Neural progenitor cell (in vitro differentiated cells): ENCODE results near the gene APOD. TPM values are rescaled to one million over a fixed set of nuclear protein-coding genes. Genes with fewer than 3 reads are reported as not detected.

Experiments used
- DNase-seq: peaks from one replicate; pipeline ENCODE4 v3.0.0-alpha.2; 2016; ENCODE audit warnings: low spot score
- H2AFZ ChIP-seq: fragments of 200-600 bp; sonication (generic); replicated peaks from 2 replicates; pipeline ENCODE4 v1.6.1; 2016; ENCODE audit warnings: antibody characterized with exemption
- H3F3A ChIP-seq: fragments of 200-600 bp; sonication (generic); 2 replicates; pipeline ENCODE4 v1.6.1; 2016; ENCODE audit warnings: antibody characterized with exemption, low read depth
- H3K27ac ChIP-seq: fragments of 200-600 bp; sonication (generic); 2 replicates; pipeline ENCODE4 v1.5.1; 2016; ENCODE audit warnings: mild to moderate bottlenecking
- H3K27me3 ChIP-seq: fragments of 200-600 bp; sonication (generic); 2 replicates; pipeline ENCODE4 v1.6.1; 2016; ENCODE audit warnings: mild to moderate bottlenecking, moderate library complexity
- H3K36me3 ChIP-seq: fragments of 200-600 bp; sonication (generic); 2 replicates; pipeline ENCODE4 v1.5.1; 2016
- H3K4me1 ChIP-seq: fragments of 200-600 bp; sonication (generic); 2 replicates; pipeline ENCODE4 v1.6.1; 2016; ENCODE audit warnings: mixed run types
- H3K4me2 ChIP-seq: fragments of 200-600 bp; sonication (generic); 2 replicates; pipeline ENCODE4 v1.6.1; 2016
- H3K4me3 ChIP-seq: fragments of 200-600 bp; sonication (generic); 2 replicates; pipeline ENCODE4 v1.5.1; 2016
- H3K79me2 ChIP-seq: fragments of 200-600 bp; sonication (generic); 2 replicates; pipeline ENCODE4 v1.6.1; 2016; ENCODE audit warnings: low read depth
- H3K9ac ChIP-seq: fragments of 200-600 bp; sonication (generic); 2 replicates; pipeline ENCODE4 v1.6.1; 2016
- H3K9me3 ChIP-seq: fragments of 200-600 bp; sonication (generic); 2 replicates; pipeline ENCODE4 v1.5.1; 2016; ENCODE audit warnings: low read depth
- H4K20me1 ChIP-seq: fragments of 200-600 bp; sonication (generic); 2 replicates; pipeline ENCODE4 v1.6.1; 2016; ENCODE audit warnings: low read depth
- H3K27ac Mint-ChIP-seq: 3 replicates; pipeline ENCODE4 v1.8.0; 2021; ENCODE audit warnings: mixed read lengths
- H3K27me3 Mint-ChIP-seq: 2 replicates; pipeline ENCODE4 v1.8.0; 2022; ENCODE audit warnings: low read depth, mild to moderate bottlenecking, inconsistent platforms, moderate library complexity, mixed read lengths; ENCODE audit not compliant: insufficient read depth
- H3K36me3 Mint-ChIP-seq: 3 replicates; pipeline ENCODE4 v1.8.0; 2021; ENCODE audit warnings: mixed read lengths
- H3K4me1 Mint-ChIP-seq: 3 replicates; pipeline ENCODE4 v1.8.0; 2021; ENCODE audit warnings: mixed read lengths
- H3K4me3 Mint-ChIP-seq: 3 replicates; pipeline ENCODE4 v1.8.0; 2021; ENCODE audit warnings: mild to moderate bottlenecking, moderate library complexity, mixed read lengths
- H3K9me3 Mint-ChIP-seq: 3 replicates; pipeline ENCODE4 v1.8.0; 2020; ENCODE audit warnings: mixed read lengths
- CTCF ChIP-seq: fragments of 200-600 bp; sonication (generic); IDR thresholded peaks from 2 replicates; pipeline ENCODE4 v1.5.1; 2017; ENCODE audit warnings: antibody characterized with exemption, mild to moderate bottlenecking
- EZH2 ChIP-seq: fragments of 200-600 bp; sonication (generic); IDR thresholded peaks from 2 replicates; pipeline ENCODE4 v1.6.1; 2017; ENCODE audit warnings: antibody characterized with exemption, mild to moderate bottlenecking, moderate library complexity
- EZH2phosphoT487 ChIP-seq: fragments of 200-600 bp; sonication (generic); IDR thresholded peaks from 2 replicates; pipeline ENCODE4 v1.6.1; 2017; ENCODE audit warnings: antibody characterized with exemption
- total RNA-seq: library from RNA; depleted of rRNA; stranded (reverse); fragments of >200 nt; gene quantifications from 2 replicates; pipeline ENCODE4 v1.2.3, GENCODE V29; 2015; ENCODE audit warnings: low replicate concordance

Gene APOD
- total RNA-seq, 1 donor from 2014 or later, result not detected

DNA sequence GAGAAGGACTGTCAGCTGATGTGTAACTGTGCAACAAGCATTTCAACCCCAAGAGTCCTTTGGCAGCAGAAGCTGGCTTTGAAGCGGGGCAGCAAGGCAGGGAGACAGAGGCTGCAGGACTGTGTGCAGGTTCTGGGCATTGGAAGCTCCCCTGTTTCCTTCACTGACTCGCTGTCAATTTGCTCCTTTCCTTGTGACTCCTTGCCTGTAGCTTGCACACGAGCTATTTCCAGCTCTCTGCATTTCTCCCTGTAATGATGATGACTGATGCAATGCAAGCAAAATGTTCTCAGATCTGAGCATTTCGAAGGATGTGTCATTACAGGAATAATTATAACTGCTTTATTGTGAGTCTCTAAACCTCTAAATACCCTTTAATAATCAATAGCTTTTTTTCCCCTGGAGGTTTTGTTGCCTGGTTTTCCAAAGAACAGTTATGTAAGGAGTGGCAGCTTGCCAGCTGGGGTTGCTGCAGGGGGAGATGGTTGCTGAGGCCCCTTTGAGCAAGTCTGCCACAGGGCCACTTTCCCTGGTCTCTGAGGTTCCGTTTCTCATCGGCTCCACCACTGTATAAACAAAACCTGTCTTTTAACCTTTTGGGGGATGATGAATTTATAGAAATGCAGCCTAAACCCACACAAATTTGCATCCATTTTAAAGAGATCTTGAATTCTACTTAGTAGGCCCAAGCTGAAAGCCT lies 2.8 kb downstream of the APOD start:
- H3K36me3 ChIP-seq, result no peaks in the 10 kb centered on the region
- H3F3A ChIP-seq, result no peaks in the 10 kb centered on the region
- no peaks in the 10 kb centered on the region for H3K36me3 Mint-ChIP-seq
- no peak overlapping the region for H3K27ac Mint-ChIP-seq
- no peak overlapping the region for H3K9ac ChIP-seq
- no peak overlapping the region for H3K4me3 Mint-ChIP-seq
- H3K9me3 Mint-ChIP-seq, result no peaks in the 10 kb centered on the region
- H3K4me1 ChIP-seq, result no peaks in the 10 kb centered on the region
- H3K79me2 ChIP-seq, result no peaks in the 10 kb centered on the region
- H3K27me3 Mint-ChIP-seq, result peaks cover 8% of the 10 kb centered on the region
- H3K27ac ChIP-seq, result no peak overlapping the region
- no peak for TF ChIP-seq EZH2
- TF ChIP-seq CTCF, result no peak
- TF ChIP-seq EZH2phosphoT487, result no peak
- H4K20me1 ChIP-seq, result no peaks in the 10 kb centered on the region
- no peaks in the 10 kb centered on the region for H3K9me3 ChIP-seq
- no peak overlapping the region for H3K4me3 ChIP-seq
- no peak overlapping the region for H3K4me2 ChIP-seq
- no peak for DNase-seq
- no peak overlapping the region for H2AFZ ChIP-seq
- peaks cover 8% of the 10 kb centered on the region for H3K4me1 Mint-ChIP-seq
- no peaks in the 10 kb centered on the region for H3K27me3 ChIP-seq

DNA sequence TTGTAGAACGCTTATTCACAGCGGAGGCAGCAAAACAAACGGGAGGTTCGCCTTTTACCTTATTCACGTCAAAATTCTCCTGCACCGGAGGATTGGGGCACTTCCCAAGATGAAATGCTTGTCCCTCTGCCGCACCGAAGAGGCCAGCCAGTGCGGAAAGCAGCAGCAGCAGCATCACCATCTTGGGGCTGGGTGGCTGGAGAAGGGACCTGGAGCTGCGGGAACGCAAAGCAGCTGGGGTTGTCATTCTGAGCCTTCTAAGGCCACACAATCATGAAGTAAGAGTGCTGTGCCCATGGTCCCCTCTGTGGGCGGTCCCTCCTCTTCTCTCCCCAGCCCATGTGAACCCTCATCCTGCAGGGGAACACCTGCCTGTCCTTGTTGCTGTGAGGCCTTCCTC lies 4.5 kb downstream of the APOD start:
- Mint-ChIP-seq H3K9me3 (no peaks in the 10 kb centered on the region), H3K36me3 (no peaks in the 10 kb centered on the region), H3K4me1 (peaks cover 8% of the 10 kb centered on the region), H3K4me3 (no peak overlapping the region), H3K27ac (no peak overlapping the region), H3K27me3 (peaks cover 8% of the 10 kb centered on the region)
- H3K4me1 ChIP-seq, result no peaks in the 10 kb centered on the region
- no peaks in the 10 kb centered on the region for H3K36me3 ChIP-seq
- H3K9ac ChIP-seq, result no peak overlapping the region
- H3K27ac ChIP-seq, result no peak overlapping the region
- TF ChIP-seq EZH2 (no peak), EZH2phosphoT487 (no peak), CTCF (no peak)
- H3K79me2 ChIP-seq, result no peaks in the 10 kb centered on the region
- no peak for DNase-seq
- no peaks in the 10 kb centered on the region for H4K20me1 ChIP-seq
- no peaks in the 10 kb centered on the region for H3K9me3 ChIP-seq
- H3K27me3 ChIP-seq, result no peaks in the 10 kb centered on the region
- H3K4me2 ChIP-seq, result no peak overlapping the region
- no peak overlapping the region for H2AFZ ChIP-seq
- H3K4me3 ChIP-seq, result no peak overlapping the region
- no peaks in the 10 kb centered on the region for H3F3A ChIP-seq

DNA sequence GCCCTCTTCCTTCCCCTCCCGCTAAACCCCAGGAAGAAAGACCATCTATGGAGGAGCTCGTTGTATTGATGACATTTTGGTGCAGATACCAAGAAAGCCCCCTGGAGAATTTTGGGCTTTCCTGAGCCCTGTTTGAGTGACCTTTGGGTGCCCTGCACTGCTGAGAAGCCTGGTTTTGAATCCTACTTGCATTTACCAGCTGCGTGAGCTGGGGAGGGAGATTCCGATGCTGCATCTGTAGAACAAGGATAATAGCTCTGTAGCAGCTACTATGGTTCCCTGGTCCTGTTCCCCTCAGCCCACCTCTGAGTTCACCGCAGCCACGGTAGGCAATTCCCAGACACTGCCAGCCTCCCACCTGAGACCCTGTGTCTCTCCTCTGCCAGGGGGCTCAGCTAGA lies 5.2 kb downstream of the APOD start:
- Histone ChIP-seq H3K27ac (no peak overlapping the region), H3K4me1 (no peaks in the 10 kb centered on the region), H3K9me3 (no peaks in the 10 kb centered on the region), H4K20me1 (no peaks in the 10 kb centered on the region), H3K4me2 (no peak overlapping the region), H3K4me3 (no peak overlapping the region), H3F3A (no peaks in the 10 kb centered on the region), H2AFZ (no peak overlapping the region), H3K27me3 (no peaks in the 10 kb centered on the region), H3K36me3 (no peaks in the 10 kb centered on the region), H3K9ac (no peak overlapping the region), H3K79me2 (no peaks in the 10 kb centered on the region)
- DNase-seq, result no peak
- TF ChIP-seq CTCF (no peak), EZH2phosphoT487 (no peak), EZH2 (no peak)
- Mint-ChIP-seq H3K9me3 (peaks cover 3% of the 10 kb centered on the region), H3K4me1 (peaks cover 5% of the 10 kb centered on the region), H3K4me3 (no peak overlapping the region), H3K27me3 (peaks cover 8% of the 10 kb centered on the region), H3K36me3 (no peaks in the 10 kb centered on the region), H3K27ac (no peak overlapping the region)
